KMS-11 (cell line): ENCODE results near the gene STK32C.

Experiments
- H2AFZ ChIP-seq: fragments of 200-600 bp; sonication (generic); 2 replicates; pipeline ENCODE4 v1.6.1; 2016; ENCODE audit warnings: antibody characterized with exemption, mixed run types, low read depth
- H3K27ac ChIP-seq: fragments of 200-600 bp; sonication (generic); 2 replicates; pipeline ENCODE4 v1.6.1; 2016; ENCODE audit warnings: mild to moderate bottlenecking, mixed run types
- H3K27me3 ChIP-seq: fragments of 200-600 bp; sonication (generic); 2 replicates; pipeline ENCODE4 v1.6.1; 2017; ENCODE audit warnings: mild to moderate bottlenecking, low read depth, mixed run types, moderate library complexity; ENCODE audit not compliant: insufficient read depth
- H3K36me3 ChIP-seq: fragments of 200-600 bp; sonication (generic); 2 replicates; pipeline ENCODE4 v1.6.1; 2017; ENCODE audit warnings: mild to moderate bottlenecking, mixed run types; ENCODE audit not compliant: insufficient read depth
- H3K4me1 ChIP-seq: fragments of 200-600 bp; sonication (generic); 2 replicates; pipeline ENCODE4 v1.6.1; 2016; ENCODE audit warnings: mild to moderate bottlenecking, low read depth, mixed run types; ENCODE audit not compliant: poor library complexity, severe bottlenecking
- H3K4me2 ChIP-seq: fragments of 200-600 bp; sonication (generic); 2 replicates; pipeline ENCODE4 v1.7.0; 2016; ENCODE audit warnings: mild to moderate bottlenecking, mixed run types
- H3K4me3 ChIP-seq: fragments of 200-600 bp; sonication (generic); IDR thresholded peaks from 2 replicates; pipeline ENCODE4 v1.6.1; 2017; ENCODE audit warnings: low read depth, low read length, mixed read lengths; ENCODE audit not compliant: insufficient read depth
- H3K79me2 ChIP-seq: fragments of 200-600 bp; sonication (generic); 2 replicates; pipeline ENCODE4 v1.6.1; 2016; ENCODE audit warnings: low read depth, mixed run types; ENCODE audit not compliant: insufficient read depth
- H3K9ac ChIP-seq: fragments of 200-600 bp; sonication (generic); 2 replicates; pipeline ENCODE4 v1.6.1; 2016; ENCODE audit warnings: mild to moderate bottlenecking, mixed run types
- H4K20me1 ChIP-seq: fragments of 200-600 bp; sonication (generic); 2 replicates; pipeline ENCODE4 v1.6.1; 2016; ENCODE audit warnings: mild to moderate bottlenecking, mixed run types; ENCODE audit not compliant: insufficient read depth
- TF ChIP-seq, protein P1 (sequence below): fragments of 200-600 bp; sonication (generic); conservative IDR thresholded peaks from 2 replicates; pipeline ENCODE4 v1.6.1; 2017; ENCODE audit warnings: low read depth, mild to moderate bottlenecking, antibody characterized with exemption, low read length, moderate library complexity, mixed read lengths

STK32C gene

DNA sequence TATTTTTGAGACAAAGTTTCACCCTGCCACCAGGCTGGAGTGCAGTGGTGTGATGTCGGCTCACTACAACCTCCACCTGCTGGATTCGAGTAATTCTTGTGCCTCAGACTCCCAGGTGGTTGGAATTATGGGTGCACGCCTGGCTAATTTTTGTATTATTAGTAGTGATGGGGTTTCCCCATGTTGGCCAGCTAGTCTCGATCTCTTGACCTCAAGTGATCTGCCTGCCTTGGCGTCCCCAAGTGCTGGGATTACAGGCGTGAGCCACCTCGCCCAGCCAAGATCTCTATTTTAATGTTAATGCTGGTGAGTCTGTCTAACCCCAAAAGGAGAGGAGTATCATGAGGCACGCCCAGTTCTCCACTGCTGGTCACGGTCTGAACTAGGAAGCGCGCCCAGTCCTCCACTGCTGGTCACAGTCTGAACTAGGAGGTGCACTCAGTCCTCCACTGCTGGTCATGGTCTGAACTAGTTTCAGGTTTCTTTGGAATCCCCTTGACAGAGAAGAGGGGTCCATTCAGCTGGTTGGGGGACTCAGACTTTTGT is 18.7 kb upstream of the STK32C start:
- Histone ChIP-seq H3K27ac (no peak overlapping the region), H3K27me3 (no peaks in the 10 kb centered on the region), H3K79me2 (peaks cover 27% of the 10 kb centered on the region), H3K4me1 (peaks cover 12% of the 10 kb centered on the region), H4K20me1 (no peaks in the 10 kb centered on the region), H2AFZ (no peak overlapping the region), H3K4me3 (no peak overlapping the region), H3K36me3 (no peaks in the 10 kb centered on the region), H3K9ac (no peak overlapping the region), H3K4me2 (no peak overlapping the region)
- TF ChIP-seq, protein P1, sequence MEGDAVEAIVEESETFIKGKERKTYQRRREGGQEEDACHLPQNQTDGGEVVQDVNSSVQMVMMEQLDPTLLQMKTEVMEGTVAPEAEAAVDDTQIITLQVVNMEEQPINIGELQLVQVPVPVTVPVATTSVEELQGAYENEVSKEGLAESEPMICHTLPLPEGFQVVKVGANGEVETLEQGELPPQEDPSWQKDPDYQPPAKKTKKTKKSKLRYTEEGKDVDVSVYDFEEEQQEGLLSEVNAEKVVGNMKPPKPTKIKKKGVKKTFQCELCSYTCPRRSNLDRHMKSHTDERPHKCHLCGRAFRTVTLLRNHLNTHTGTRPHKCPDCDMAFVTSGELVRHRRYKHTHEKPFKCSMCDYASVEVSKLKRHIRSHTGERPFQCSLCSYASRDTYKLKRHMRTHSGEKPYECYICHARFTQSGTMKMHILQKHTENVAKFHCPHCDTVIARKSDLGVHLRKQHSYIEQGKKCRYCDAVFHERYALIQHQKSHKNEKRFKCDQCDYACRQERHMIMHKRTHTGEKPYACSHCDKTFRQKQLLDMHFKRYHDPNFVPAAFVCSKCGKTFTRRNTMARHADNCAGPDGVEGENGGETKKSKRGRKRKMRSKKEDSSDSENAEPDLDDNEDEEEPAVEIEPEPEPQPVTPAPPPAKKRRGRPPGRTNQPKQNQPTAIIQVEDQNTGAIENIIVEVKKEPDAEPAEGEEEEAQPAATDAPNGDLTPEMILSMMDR: no peak

DNA sequence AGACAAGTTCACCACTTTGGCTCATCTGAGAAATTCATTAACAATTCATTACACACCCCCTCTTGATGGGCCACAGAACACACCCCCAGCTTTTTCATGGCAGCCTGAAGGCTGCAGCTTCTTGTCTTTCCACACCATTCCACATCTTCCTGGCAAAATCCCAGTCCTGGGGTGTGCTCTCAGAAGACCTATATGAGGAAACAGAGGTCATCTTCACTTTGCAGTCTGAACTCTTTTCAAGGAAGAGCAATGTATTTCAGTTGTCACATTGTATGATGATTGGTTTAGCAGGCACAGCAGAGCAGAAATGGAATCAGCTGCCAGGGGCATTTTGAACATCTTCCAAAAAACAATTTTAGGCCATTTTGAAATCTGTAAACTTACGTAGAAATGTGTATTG is 16.4 kb upstream of the STK32C start:
- Histone ChIP-seq H3K27ac (no peak overlapping the region), H3K4me1 (no peaks in the 10 kb centered on the region), H3K4me2 (no peak overlapping the region), H2AFZ (no peak overlapping the region), H3K36me3 (no peaks in the 10 kb centered on the region), H3K79me2 (peaks cover 7% of the 10 kb centered on the region; the same call in 1 of the 2 replicates), H3K27me3 (no peaks in the 10 kb centered on the region), H4K20me1 (no peaks in the 10 kb centered on the region), H3K4me3 (no peak overlapping the region), H3K9ac (no peak overlapping the region)
- TF ChIP-seq, protein P1: no peak

DNA sequence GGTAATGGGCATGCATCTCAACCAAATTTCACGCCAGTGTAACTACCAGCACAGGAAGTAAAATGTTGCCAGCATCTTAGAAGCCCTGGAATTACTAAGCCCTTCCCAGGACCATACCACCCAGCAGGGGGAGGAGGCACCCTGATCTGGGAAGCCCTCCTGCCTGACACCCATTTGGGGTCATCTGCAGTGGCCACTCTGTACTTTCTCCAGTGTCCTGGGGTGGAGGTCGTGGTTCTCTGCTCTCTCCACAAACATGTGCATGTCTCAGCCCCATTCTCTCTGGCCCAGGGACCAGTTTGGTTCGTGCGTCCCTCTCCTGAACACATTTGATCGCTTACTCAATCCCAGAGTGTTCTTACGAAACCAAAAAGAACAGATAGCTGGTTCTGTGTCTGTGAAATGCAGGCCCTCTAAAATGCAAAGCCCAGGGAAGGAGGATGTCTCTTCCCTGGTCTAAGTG is 14.9 kb upstream of the STK32C start:
- H3K36me3 ChIP-seq: no peaks in the 10 kb centered on the region
- no peak overlapping the region for H3K27ac ChIP-seq
- no peak overlapping the region for H3K4me3 ChIP-seq
- no peak overlapping the region for H2AFZ ChIP-seq
- H3K9ac ChIP-seq: no peak overlapping the region
- H3K4me1 ChIP-seq: no peaks in the 10 kb centered on the region
- no peaks in the 10 kb centered on the region for H3K79me2 ChIP-seq
- no peak overlapping the region for H3K4me2 ChIP-seq
- TF ChIP-seq, protein P1: no peak
- H3K27me3 ChIP-seq: no peaks in the 10 kb centered on the region
- H4K20me1 ChIP-seq: no peaks in the 10 kb centered on the region

DNA sequence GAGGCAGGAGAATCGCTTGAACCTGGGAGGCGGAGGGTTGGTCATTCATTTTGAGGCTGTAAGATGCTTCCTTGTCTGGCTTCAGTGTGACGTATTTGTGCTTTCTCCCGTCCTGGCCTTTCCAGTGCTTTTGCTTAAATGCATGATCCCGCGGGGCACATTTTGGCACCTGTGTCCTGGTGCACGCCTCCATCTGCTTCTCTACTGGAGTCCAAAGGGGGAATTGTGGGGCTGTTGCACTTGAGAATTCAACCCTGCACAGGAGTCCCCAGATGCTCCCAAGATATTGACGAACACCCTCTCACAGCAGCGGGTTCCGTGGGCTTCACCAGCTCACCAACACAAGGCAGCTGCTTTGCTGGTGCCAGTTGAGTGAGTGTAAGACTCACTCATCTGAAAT is 14.0 kb upstream of the STK32C start:
- TF ChIP-seq, protein P1: no peak
- H4K20me1 ChIP-seq: no peaks in the 10 kb centered on the region
- no peak overlapping the region for H3K4me3 ChIP-seq
- no peak overlapping the region for H3K4me2 ChIP-seq
- no peak overlapping the region for H2AFZ ChIP-seq
- no peaks in the 10 kb centered on the region for H3K4me1 ChIP-seq
- no peaks in the 10 kb centered on the region for H3K36me3 ChIP-seq
- no peak overlapping the region for H3K27ac ChIP-seq
- H3K9ac ChIP-seq: no peak overlapping the region
- no peaks in the 10 kb centered on the region for H3K27me3 ChIP-seq
- no peaks in the 10 kb centered on the region for H3K79me2 ChIP-seq
